Activated CD4-positive, alpha-beta T cell treated with anti-CD3 and anti-CD28 coated beads for 36 hours (primary cell): ENCODE data around the gene MKRN2OS. TPM values are rescaled to one million over a fixed set of nuclear protein-coding genes. Genes with fewer than 3 reads are reported as not detected.

Source experiments
- ATAC-seq: fragments of 200-7000 bp; cut with Tn5 transposase; one replicate; pipeline ENCODE4 v1.10.0; 2021; ENCODE audit warnings: mild to moderate bottlenecking, moderate library complexity
- CTCF ChIA-PET: fragments of 350-600 bp; sonication (Branson Sonifier 250); formaldehyde crosslinking; loops from one replicate; lab custom pipeline; 2021; ENCODE audit warnings: antibody characterized with exemption; lab: Charles Lee
- POLR2A ChIA-PET: fragments of 350-600 bp; sonication (Branson Sonifier 250); formaldehyde crosslinking; loops from one replicate; lab custom pipeline; 2021; ENCODE audit warnings: antibody characterized with exemption, inconsistent platforms; lab: Charles Lee
- DNase-seq: peaks from one replicate; pipeline ENCODE4 v3.0.0-alpha.2; 2020
- H3K27ac Mint-ChIP-seq: one replicate; pipeline ENCODE4 v1.8.0; 2021; ENCODE audit warnings: mixed read lengths
- H3K27me3 Mint-ChIP-seq: one replicate; pipeline ENCODE4 v1.8.0; 2021; ENCODE audit warnings: mixed read lengths
- H3K36me3 Mint-ChIP-seq: one replicate; pipeline ENCODE4 v1.8.0; 2021; ENCODE audit warnings: low read depth, mixed read lengths
- H3K4me1 Mint-ChIP-seq: one replicate; pipeline ENCODE4 v1.8.0; 2021; ENCODE audit warnings: mixed read lengths
- H3K4me3 Mint-ChIP-seq: one replicate; pipeline ENCODE4 v1.8.0; 2021; ENCODE audit warnings: mild to moderate bottlenecking, moderate library complexity, mixed read lengths
- H3K9me3 Mint-ChIP-seq: one replicate; pipeline ENCODE4 v1.8.0; 2021; ENCODE audit warnings: low read depth, mixed read lengths
- intact Hi-C, 2 experiments: fragments of 100-400 bp; cut with DNase I in 1 of 2; cut with micrococcal nuclease in 1 of 2; formaldehyde crosslinking; loops; one replicate each; pipeline versions ENCODE4 v1.14.2 to v1.15.1; 2022 to 2024; cut with DNase I, micrococcal nuclease
- total RNA-seq, 2 experiments: library from RNA; stranded (reverse); gene quantifications; one replicate each; pipeline ENCODE4 v1.2.3, GENCODE V29; 2021

The MKRN2OS gene
- total RNA-seq, 2 experiments from 2014 or later: not detected

DNA sequence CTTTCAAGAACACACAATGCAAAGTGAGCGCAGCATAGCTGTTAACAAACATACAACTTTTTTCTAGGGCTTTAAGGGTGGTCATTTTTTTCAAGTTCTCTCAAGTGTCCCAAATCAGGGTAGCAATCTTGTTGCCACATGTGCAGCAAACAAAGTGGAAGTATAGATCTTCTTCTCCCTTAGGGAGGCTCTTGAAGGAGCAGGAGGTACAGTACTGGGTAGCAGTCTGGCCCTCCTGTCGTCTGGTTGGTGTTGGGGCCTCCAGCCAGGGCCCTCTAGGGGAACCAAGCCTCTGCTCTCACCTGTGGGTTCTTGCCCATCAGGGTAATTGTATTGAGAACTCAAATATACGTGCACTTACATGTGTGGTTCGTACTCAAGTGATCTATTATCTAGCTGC is 37.4 kb upstream of the MKRN2OS start:
- DNase-seq (no peak), ATAC-seq (no peak)
- H3K27ac Mint-ChIP-seq: peak overlapping the region; percentile 1
- CTCF ChIA-PET: interaction anchor here (0.8 to 1.5 kb wide), 2 partner anchors 15 to 38 kb away, joined by 3 read pairs; no protein-coding TSS in a partner anchor
- POLR2A ChIA-PET: interaction anchor here (0.6 kb wide), 1 partner anchor 42 kb away, joined by 3 read pairs; no protein-coding TSS in a partner anchor
- no peaks in the 10 kb centered on the region for H3K9me3 Mint-ChIP-seq
- intact Hi-C loops: no loop called here
- H3K4me3 Mint-ChIP-seq: no peak overlapping the region
- no peaks in the 10 kb centered on the region for H3K4me1 Mint-ChIP-seq
- peaks cover 48% of the 10 kb centered on the region for H3K36me3 Mint-ChIP-seq
- H3K27me3 Mint-ChIP-seq: no peaks in the 10 kb centered on the region

- no peak for ATAC-seq
- intact Hi-C loops: no loop called here
- no peaks in the 10 kb centered on the region for H3K27me3 Mint-ChIP-seq
- peaks cover 6% of the 10 kb centered on the region for H3K9me3 Mint-ChIP-seq
- no peak overlapping the region for H3K4me3 Mint-ChIP-seq
- CTCF ChIA-PET: no interaction called here
- no peak for DNase-seq
- peaks cover 69% of the 10 kb centered on the region for H3K36me3 Mint-ChIP-seq
- POLR2A ChIA-PET: no interaction called here
- H3K27ac Mint-ChIP-seq: peak overlapping the region; percentile 61
- no peaks in the 10 kb centered on the region for H3K4me1 Mint-ChIP-seq
Measured at GRCh38 chr3:12579905-12580304, 34.6 kb upstream of the MKRN2OS start.

- intact Hi-C loops: no loop called here
- Mint-ChIP-seq H3K27ac (peak overlapping the region; percentile 61), H3K27me3 (no peaks in the 10 kb centered on the region), H3K4me3 (no peak overlapping the region), H3K4me1 (no peaks in the 10 kb centered on the region), H3K36me3 (peaks cover 69% of the 10 kb centered on the region), H3K9me3 (peaks cover 6% of the 10 kb centered on the region)
- ChIA-PET POLR2A (no interaction called here), CTCF (interaction anchor here (1.4 kb wide), 1 partner anchor 9 kb away, joined by 3 read pairs; no protein-coding TSS in a partner anchor)
- no peak for DNase-seq
- no peak for ATAC-seq
Measured at GRCh38 chr3:12579456-12579855, 34.2 kb upstream of the MKRN2OS start.

DNA sequence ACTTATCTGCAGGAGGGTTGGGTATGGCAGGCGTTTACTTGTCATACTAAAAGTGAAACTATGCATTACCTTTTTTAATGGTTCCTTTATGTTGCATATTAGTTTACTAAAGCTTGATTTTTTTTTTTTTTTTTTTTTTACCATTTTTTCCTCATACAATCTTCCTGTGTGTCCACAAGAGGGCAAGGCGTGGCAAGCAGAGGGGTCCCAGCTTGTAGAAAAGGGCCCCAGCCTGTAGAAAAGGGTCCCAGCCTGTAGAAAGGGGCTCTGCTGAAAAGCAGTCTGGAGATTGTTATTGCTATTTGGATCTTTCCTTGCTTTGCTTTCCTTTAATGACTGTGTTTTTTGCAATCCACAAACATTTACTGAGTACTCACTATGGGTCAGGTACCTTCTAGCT is 33.4 kb upstream of the MKRN2OS start:
- POLR2A ChIA-PET: no interaction called here

DNA sequence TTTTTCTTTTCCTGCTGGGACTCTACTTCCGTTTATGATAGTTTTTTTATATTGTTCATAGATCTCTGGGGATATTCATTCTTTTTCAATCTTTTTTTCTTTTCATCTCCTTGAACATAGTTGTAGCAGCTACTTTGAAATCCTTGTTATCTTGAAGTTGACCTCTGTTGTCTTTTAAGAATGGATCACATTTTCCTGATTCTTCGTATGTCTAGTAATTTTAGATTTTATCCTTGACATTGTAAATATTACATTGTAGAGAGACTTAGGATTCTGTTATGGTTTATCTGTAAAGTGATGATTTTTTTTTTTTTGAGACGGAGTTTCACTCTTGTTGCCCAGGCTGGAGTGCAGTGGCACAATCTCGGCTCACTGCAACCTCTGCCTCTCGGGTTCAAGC is 32.1 kb upstream of the MKRN2OS start:
- peaks cover 71% of the 10 kb centered on the region for H3K36me3 Mint-ChIP-seq
- no peak overlapping the region for H3K4me3 Mint-ChIP-seq
- no peaks in the 10 kb centered on the region for H3K4me1 Mint-ChIP-seq
- intact Hi-C loops: no loop called here
- CTCF ChIA-PET: interaction anchor here (1.2 to 1.9 kb wide), 2 partner anchors 9 to 16 kb away, joined by 3 to 4 read pairs; no protein-coding TSS in a partner anchor
- no peak overlapping the region for H3K27ac Mint-ChIP-seq
- ATAC-seq: no peak
- no peaks in the 10 kb centered on the region for H3K27me3 Mint-ChIP-seq
- DNase-seq: no peak
- peaks cover 6% of the 10 kb centered on the region for H3K9me3 Mint-ChIP-seq
- POLR2A ChIA-PET: no interaction called here

More for the DNA sequence above, 33.4 kb upstream of the MKRN2OS start:
- Mint-ChIP-seq H3K27me3 (no peaks in the 10 kb centered on the region), H3K4me1 (no peaks in the 10 kb centered on the region), H3K4me3 (no peak overlapping the region), H3K9me3 (peaks cover 6% of the 10 kb centered on the region), H3K36me3 (peaks cover 68% of the 10 kb centered on the region), H3K27ac (no peak overlapping the region)
- ATAC-seq: no peak
- no peak for DNase-seq
- intact Hi-C loops: no loop called here
- CTCF ChIA-PET: interaction anchor here (0.7 to 1.4 kb wide), 5 partner anchors 8 to 147 kb away, joined by 3 to 5 read pairs (median 4); no protein-coding TSS in a partner anchor

DNA sequence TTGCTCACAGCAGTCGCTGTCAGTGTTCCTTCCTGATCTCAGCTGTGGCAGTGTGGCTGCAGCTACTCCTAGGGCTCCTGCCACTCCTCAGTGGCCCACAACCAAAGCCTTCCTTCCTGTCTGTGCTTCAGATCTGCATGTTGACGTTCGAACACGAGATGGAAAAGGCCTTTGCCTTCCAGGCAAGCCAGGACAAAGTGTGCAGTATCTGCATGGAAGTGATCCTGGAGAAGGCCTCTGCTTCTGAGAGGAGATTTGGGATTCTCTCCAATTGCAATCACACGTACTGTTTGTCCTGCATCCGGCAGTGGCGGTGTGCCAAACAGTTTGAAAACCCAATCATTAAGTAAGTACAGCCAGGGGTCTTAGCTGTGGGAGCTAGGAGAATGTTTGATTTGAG is 29.4 kb upstream of the MKRN2OS start:
- ChIA-PET POLR2A (no interaction called here), CTCF (no interaction called here)
- ATAC-seq (no peak), DNase-seq (no peak)
- Mint-ChIP-seq H3K4me3 (no peak overlapping the region), H3K4me1 (no peaks in the 10 kb centered on the region), H3K9me3 (peaks cover 6% of the 10 kb centered on the region), H3K27me3 (no peaks in the 10 kb centered on the region), H3K36me3 (peaks cover 81% of the 10 kb centered on the region), H3K27ac (no peak overlapping the region)
- intact Hi-C loops: no loop called here

- peaks cover 80% of the 10 kb centered on the region for H3K36me3 Mint-ChIP-seq
- DNase-seq (no peak), ATAC-seq (no peak)
- no peak overlapping the region for H3K4me3 Mint-ChIP-seq
- intact Hi-C loops: no loop called here
- peaks cover 6% of the 10 kb centered on the region for H3K9me3 Mint-ChIP-seq
- no peak overlapping the region for H3K27ac Mint-ChIP-seq
- ChIA-PET POLR2A (no interaction called here), CTCF (no interaction called here)
- H3K4me1 Mint-ChIP-seq: no peaks in the 10 kb centered on the region
- no peaks in the 10 kb centered on the region for H3K27me3 Mint-ChIP-seq
Measured at GRCh38 chr3:12574131-12574530, 28.8 kb upstream of the MKRN2OS start.

- peaks cover 73% of the 10 kb centered on the region for H3K36me3 Mint-ChIP-seq
- no peak for ATAC-seq
- peaks cover 3% of the 10 kb centered on the region for H3K9me3 Mint-ChIP-seq
- no peak for DNase-seq
- H3K4me3 Mint-ChIP-seq: no peak overlapping the region
- intact Hi-C loops: no loop called here
- POLR2A ChIA-PET: no interaction called here
- peaks cover 4% of the 10 kb centered on the region for H3K4me1 Mint-ChIP-seq
- H3K27ac Mint-ChIP-seq: no peak overlapping the region
- H3K27me3 Mint-ChIP-seq: no peaks in the 10 kb centered on the region
- CTCF ChIA-PET: interaction anchor here (0.8 kb wide), 1 partner anchor 15 kb away, joined by 3 read pairs; no protein-coding TSS in a partner anchor
Measured at GRCh38 chr3:12571986-12572385, 26.7 kb upstream of the MKRN2OS start.

DNA sequence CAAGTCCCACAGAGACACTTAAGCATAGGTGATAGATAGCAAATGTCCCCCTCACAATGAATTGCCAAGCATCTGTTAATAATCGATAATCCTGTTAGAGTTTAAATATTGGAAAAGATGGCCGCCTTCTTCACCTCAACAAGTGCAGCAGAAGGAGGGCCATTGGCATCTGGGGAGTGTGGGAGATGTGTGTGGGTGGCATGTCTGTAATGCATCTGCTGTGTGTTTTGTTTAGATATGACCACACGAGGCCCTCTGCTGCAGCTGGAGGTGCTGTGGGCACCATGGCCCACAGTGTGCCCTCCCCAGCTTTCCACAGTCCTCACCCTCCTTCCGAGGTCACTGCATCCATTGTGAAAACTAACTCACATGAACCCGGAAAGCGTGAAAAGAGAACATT is 24.5 kb upstream of the MKRN2OS start:
- H3K4me1 Mint-ChIP-seq: peaks cover 12% of the 10 kb centered on the region
- H3K36me3 Mint-ChIP-seq: peaks cover 66% of the 10 kb centered on the region
- no peak for ATAC-seq
- intact Hi-C loops: no loop called here
- no peaks in the 10 kb centered on the region for H3K27me3 Mint-ChIP-seq
- CTCF ChIA-PET: no interaction called here
- DNase-seq: no peak
- no peak overlapping the region for H3K4me3 Mint-ChIP-seq
- peaks cover 8% of the 10 kb centered on the region for H3K9me3 Mint-ChIP-seq
- POLR2A ChIA-PET: no interaction called here
- H3K27ac Mint-ChIP-seq: no peak overlapping the region

DNA sequence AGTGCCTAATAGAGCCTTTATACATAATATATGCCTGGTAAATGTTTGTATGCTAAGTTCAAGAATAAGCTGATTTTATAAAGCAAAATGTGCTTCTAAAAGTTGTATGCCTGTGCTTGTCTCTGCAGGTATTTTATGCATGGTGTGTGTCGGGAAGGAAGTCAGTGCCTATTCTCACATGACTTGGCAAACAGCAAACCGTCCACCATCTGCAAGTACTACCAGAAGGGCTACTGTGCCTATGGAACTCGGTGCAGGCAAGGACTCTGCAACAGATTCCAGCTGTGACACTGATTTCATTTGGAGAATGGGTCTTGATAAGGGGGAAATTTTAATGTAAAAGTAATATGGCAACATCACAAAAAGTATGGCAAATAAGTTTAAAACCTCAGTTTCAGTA is 23.4 kb upstream of the MKRN2OS start:
- POLR2A ChIA-PET: no interaction called here
- H3K27me3 Mint-ChIP-seq: no peaks in the 10 kb centered on the region
- H3K27ac Mint-ChIP-seq: peak overlapping the region; percentile 63
- peaks cover 9% of the 10 kb centered on the region for H3K9me3 Mint-ChIP-seq
- H3K4me1 Mint-ChIP-seq: peaks cover 17% of the 10 kb centered on the region
- DNase-seq (no peak), ATAC-seq (no peak)
- H3K4me3 Mint-ChIP-seq: no peak overlapping the region
- intact Hi-C loops: no loop called here
- CTCF ChIA-PET: interaction anchor here (0.9 to 1.4 kb wide), 4 partner anchors 9 to 241 kb away, joined by 3 to 4 read pairs (median 4); no protein-coding TSS in a partner anchor
- peaks cover 63% of the 10 kb centered on the region for H3K36me3 Mint-ChIP-seq

DNA sequence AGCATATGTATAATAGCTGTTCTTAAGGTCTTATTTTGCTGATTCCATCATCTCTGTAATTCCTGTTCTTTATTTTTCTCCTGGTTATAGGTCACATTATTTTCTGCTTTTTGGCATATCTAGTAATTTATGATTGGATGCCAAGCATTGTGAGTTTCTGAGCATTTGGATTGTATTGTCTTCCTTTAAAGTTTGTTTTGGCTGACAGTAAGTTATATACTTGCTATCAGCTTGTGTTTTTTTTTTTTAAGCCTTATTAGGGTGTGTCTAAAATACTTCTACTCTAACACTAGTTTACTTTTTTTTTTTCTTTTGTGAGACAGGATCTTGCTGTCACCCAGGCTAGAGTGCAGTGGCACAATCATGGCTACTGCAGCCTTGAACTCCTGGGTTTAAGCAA is 21.7 kb upstream of the MKRN2OS start:
- intact Hi-C loops: no loop called here
- H3K27me3 Mint-ChIP-seq: no peaks in the 10 kb centered on the region
- H3K4me3 Mint-ChIP-seq: no peak overlapping the region
- peaks cover 50% of the 10 kb centered on the region for H3K36me3 Mint-ChIP-seq
- CTCF ChIA-PET: interaction anchor here (0.6 to 1.0 kb wide), 3 partner anchors 15 to 91 kb away, joined by 3 read pairs; no protein-coding TSS in a partner anchor
- H3K4me1 Mint-ChIP-seq: peaks cover 26% of the 10 kb centered on the region
- DNase-seq (no peak), ATAC-seq (no peak)
- peaks cover 9% of the 10 kb centered on the region for H3K9me3 Mint-ChIP-seq
- H3K27ac Mint-ChIP-seq: peak overlapping the region; percentile 21
- POLR2A ChIA-PET: no interaction called here

DNA sequence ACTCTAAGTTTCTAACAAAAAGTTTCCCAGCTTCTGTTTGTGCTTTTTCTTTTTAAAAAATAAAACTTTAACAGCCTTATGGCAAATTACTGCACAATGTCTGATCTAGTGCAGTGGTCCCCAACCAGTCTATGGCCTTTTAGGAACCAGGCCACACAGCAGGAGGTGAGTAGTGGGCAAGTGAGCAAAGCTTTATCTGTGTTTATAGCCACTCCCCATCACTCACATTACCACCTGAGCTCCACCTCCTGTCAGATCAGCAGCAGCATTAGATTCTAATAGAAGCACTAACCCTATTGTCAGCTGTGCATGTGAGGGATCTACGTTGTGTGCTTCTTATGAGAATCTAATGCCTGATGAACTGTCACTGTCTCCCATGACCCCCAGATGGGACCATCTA is 17.2 kb upstream of the MKRN2OS start:
- H3K27ac Mint-ChIP-seq: no peak overlapping the region
- no peak for ATAC-seq
- ChIA-PET CTCF (interaction anchor here (1.5 kb wide), 1 partner anchor 15 kb away, joined by 3 read pairs; no protein-coding TSS in a partner anchor), POLR2A (no interaction called here)
- no peaks in the 10 kb centered on the region for H3K27me3 Mint-ChIP-seq
- peaks cover 62% of the 10 kb centered on the region for H3K4me1 Mint-ChIP-seq
- intact Hi-C loops: loop anchor here in 1 of 2 experiments (5.0 kb wide), 1 partner anchor 45 kb away; no protein-coding TSS in a partner anchor
- peaks cover 23% of the 10 kb centered on the region for H3K36me3 Mint-ChIP-seq
- H3K4me3 Mint-ChIP-seq: no peak overlapping the region
- H3K9me3 Mint-ChIP-seq: peaks cover 9% of the 10 kb centered on the region
- no peak for DNase-seq
